Activated CD4-positive, alpha-beta memory T cell treated with anti-CD3 and anti-CD28 coated beads for 36 hours (primary cell): ENCODE measurements around the gene LNX1. TPM values are rescaled to one million over a fixed set of nuclear protein-coding genes. Genes with fewer than 3 reads are reported as not detected.

Source experiments
- CTCF ChIA-PET: fragments of 350-600 bp; sonication (Branson Sonifier 250); formaldehyde crosslinking; loops from one replicate; lab custom pipeline; 2021; ENCODE audit warnings: antibody characterized with exemption, inconsistent platforms; lab: Charles Lee
- POLR2A ChIA-PET: fragments of 350-600 bp; sonication (Branson Sonifier 250); formaldehyde crosslinking; loops from one replicate; lab custom pipeline; 2021; ENCODE audit warnings: antibody characterized with exemption; lab: Charles Lee
- DNase-seq: peaks from one replicate; pipeline ENCODE4 v3.0.0-alpha.2; 2020
- H3K27ac Mint-ChIP-seq: one replicate; pipeline ENCODE4 v1.8.0; 2021; ENCODE audit warnings: mixed read lengths
- H3K27me3 Mint-ChIP-seq: one replicate; pipeline ENCODE4 v1.8.0; 2021; ENCODE audit warnings: mixed read lengths
- H3K36me3 Mint-ChIP-seq: one replicate; pipeline ENCODE4 v1.8.0; 2021; ENCODE audit warnings: mixed read lengths
- H3K4me1 Mint-ChIP-seq: one replicate; pipeline ENCODE4 v1.8.0; 2021; ENCODE audit warnings: low read depth, mixed read lengths
- H3K4me3 Mint-ChIP-seq: one replicate; pipeline ENCODE4 v1.8.0; 2021; ENCODE audit warnings: mild to moderate bottlenecking, mixed read lengths
- H3K9me3 Mint-ChIP-seq: one replicate; pipeline ENCODE4 v1.8.0; 2021; ENCODE audit warnings: mixed read lengths
- intact Hi-C: fragments of 100-400 bp; cut with micrococcal nuclease; formaldehyde crosslinking; loops from one replicate; pipeline ENCODE4 v1.15.1; 2023
- total RNA-seq, 2 experiments: library from RNA; stranded (reverse); gene quantifications; one replicate each; pipeline ENCODE4 v1.2.3, GENCODE V29; 2021

Gene LNX1
- total RNA-seq, 2 experiments from 2014 or later: not detected

- no peaks in the 10 kb centered on the region for H3K4me1 Mint-ChIP-seq
- POLR2A ChIA-PET: no interaction called here
- H3K9me3 Mint-ChIP-seq: no peaks in the 10 kb centered on the region
- no peak for DNase-seq
- peaks cover 2% of the 10 kb centered on the region for H3K27me3 Mint-ChIP-seq
- intact Hi-C loops: no loop called here
- H3K4me3 Mint-ChIP-seq: no peak overlapping the region
- CTCF ChIA-PET: no interaction called here
- H3K27ac Mint-ChIP-seq: no peak overlapping the region
- H3K36me3 Mint-ChIP-seq: no peaks in the 10 kb centered on the region
Observed at GRCh38 chr4:53499791-53500190, 91.5 kb downstream of the LNX1 start.

GRCh38 chr4:53498706-53499105 lies 92.6 kb downstream of the LNX1 start:
- intact Hi-C loops: no loop called here

GRCh38 chr4:53497487-53498244 lies 93.6 kb downstream of the LNX1 start:
- H3K4me3 Mint-ChIP-seq: no peak overlapping the region
- no peaks in the 10 kb centered on the region for H3K4me1 Mint-ChIP-seq
- peaks cover 2% of the 10 kb centered on the region for H3K27me3 Mint-ChIP-seq
- H3K36me3 Mint-ChIP-seq: no peaks in the 10 kb centered on the region
- ChIA-PET CTCF (interaction anchor here (0.5 kb wide), 1 partner anchor 718 kb away, joined by 3 read pairs; no protein-coding TSS in a partner anchor), POLR2A (no interaction called here)
- no peak for DNase-seq
- intact Hi-C loops: no loop called here
- no peaks in the 10 kb centered on the region for H3K9me3 Mint-ChIP-seq
- H3K27ac Mint-ChIP-seq: no peak overlapping the region

More at GRCh38 chr4:53498706-53499105, 92.6 kb downstream of the LNX1 start:
- H3K4me1 Mint-ChIP-seq: no peaks in the 10 kb centered on the region
- no peaks in the 10 kb centered on the region for H3K36me3 Mint-ChIP-seq
- no peaks in the 10 kb centered on the region for H3K9me3 Mint-ChIP-seq
- H3K27ac Mint-ChIP-seq: no peak overlapping the region
- ChIA-PET CTCF (no interaction called here), POLR2A (no interaction called here)
- no peak overlapping the region for H3K4me3 Mint-ChIP-seq
- peaks cover 2% of the 10 kb centered on the region for H3K27me3 Mint-ChIP-seq
- DNase-seq: no peak

GRCh38 chr4:53494851-53495250 lies 96.4 kb downstream of the LNX1 start:
- ChIA-PET POLR2A (no interaction called here), CTCF (no interaction called here)
- H3K4me1 Mint-ChIP-seq: no peaks in the 10 kb centered on the region
- H3K4me3 Mint-ChIP-seq: no peak overlapping the region
- no peak for DNase-seq
- H3K27ac Mint-ChIP-seq: no peak overlapping the region
- no peaks in the 10 kb centered on the region for H3K9me3 Mint-ChIP-seq
- H3K27me3 Mint-ChIP-seq: no peaks in the 10 kb centered on the region
- H3K36me3 Mint-ChIP-seq: no peaks in the 10 kb centered on the region
- intact Hi-C loops: no loop called here

- POLR2A ChIA-PET: no interaction called here
- DNase-seq: no peak
- Mint-ChIP-seq H3K36me3 (no peaks in the 10 kb centered on the region), H3K27me3 (peaks cover 6% of the 10 kb centered on the region), H3K4me3 (no peak overlapping the region), H3K9me3 (no peaks in the 10 kb centered on the region), H3K4me1 (no peaks in the 10 kb centered on the region), H3K27ac (no peak overlapping the region)
- intact Hi-C loops: no loop called here
- CTCF ChIA-PET: no interaction called here
Observed at GRCh38 chr4:53490965-53491622, 100.2 kb downstream of the LNX1 start.

GRCh38 chr4:53490161-53490956 lies 100.9 kb downstream of the LNX1 start:
- Mint-ChIP-seq H3K9me3 (no peaks in the 10 kb centered on the region), H3K36me3 (no peaks in the 10 kb centered on the region), H3K4me3 (no peak overlapping the region), H3K27ac (no peak overlapping the region), H3K27me3 (peaks cover 8% of the 10 kb centered on the region), H3K4me1 (no peaks in the 10 kb centered on the region)
- ChIA-PET CTCF (interaction anchor here (2.3 kb wide), 1 partner anchor 743 kb away, joined by 13 read pairs; no protein-coding TSS in a partner anchor), POLR2A (no interaction called here)
- intact Hi-C loops: no loop called here
- DNase-seq: no peak

GRCh38 chr4:53489279-53489889 lies 101.9 kb downstream of the LNX1 start:
- no peak overlapping the region for H3K4me3 Mint-ChIP-seq
- intact Hi-C loops: no loop called here
- peaks cover 12% of the 10 kb centered on the region for H3K27me3 Mint-ChIP-seq
- ChIA-PET CTCF (interaction anchor here (2.3 kb wide), 1 partner anchor 744 kb away, joined by 13 read pairs; no protein-coding TSS in a partner anchor), POLR2A (no interaction called here)
- no peaks in the 10 kb centered on the region for H3K4me1 Mint-ChIP-seq
- H3K27ac Mint-ChIP-seq: no peak overlapping the region
- no peaks in the 10 kb centered on the region for H3K9me3 Mint-ChIP-seq
- no peaks in the 10 kb centered on the region for H3K36me3 Mint-ChIP-seq
- DNase-seq: no peak

GRCh38 chr4:53487766-53488165 lies 103.5 kb downstream of the LNX1 start:
- H3K9me3 Mint-ChIP-seq: no peaks in the 10 kb centered on the region
- H3K27me3 Mint-ChIP-seq: peaks cover 16% of the 10 kb centered on the region
- H3K4me3 Mint-ChIP-seq: no peak overlapping the region
- no peak overlapping the region for H3K27ac Mint-ChIP-seq
- no peak for DNase-seq
- ChIA-PET POLR2A (no interaction called here), CTCF (no interaction called here)
- H3K4me1 Mint-ChIP-seq: no peaks in the 10 kb centered on the region
- H3K36me3 Mint-ChIP-seq: no peaks in the 10 kb centered on the region
- intact Hi-C loops: no loop called here

GRCh38 chr4:53485658-53486040 lies 105.6 kb downstream of the LNX1 start:
- CTCF ChIA-PET: no interaction called here
- peaks cover 23% of the 10 kb centered on the region for H3K27me3 Mint-ChIP-seq
- no peaks in the 10 kb centered on the region for H3K36me3 Mint-ChIP-seq
- POLR2A ChIA-PET: no interaction called here
- DNase-seq: no peak
- H3K27ac Mint-ChIP-seq: no peak overlapping the region
- no peaks in the 10 kb centered on the region for H3K4me1 Mint-ChIP-seq
- no peaks in the 10 kb centered on the region for H3K9me3 Mint-ChIP-seq
- H3K4me3 Mint-ChIP-seq: no peak overlapping the region
- intact Hi-C loops: no loop called here

- no peak overlapping the region for H3K27ac Mint-ChIP-seq
- CTCF ChIA-PET: no interaction called here
Observed at GRCh38 chr4:53484911-53485657, 106.2 kb downstream of the LNX1 start.

GRCh38 chr4:53483250-53483649 lies 108.0 kb downstream of the LNX1 start:
- DNase-seq: no peak
- Mint-ChIP-seq H3K4me1 (no peaks in the 10 kb centered on the region), H3K4me3 (no peak overlapping the region), H3K36me3 (no peaks in the 10 kb centered on the region), H3K27ac (no peak overlapping the region), H3K9me3 (no peaks in the 10 kb centered on the region), H3K27me3 (peaks cover 25% of the 10 kb centered on the region)
- intact Hi-C loops: no loop called here
- POLR2A ChIA-PET: no interaction called here
- CTCF ChIA-PET: no interaction called here

More at GRCh38 chr4:53484911-53485657, 106.2 kb downstream of the LNX1 start:
- DNase-seq: no peak
- POLR2A ChIA-PET: no interaction called here
- Mint-ChIP-seq H3K27me3 (peaks cover 23% of the 10 kb centered on the region), H3K9me3 (no peaks in the 10 kb centered on the region), H3K4me1 (no peaks in the 10 kb centered on the region), H3K36me3 (no peaks in the 10 kb centered on the region), H3K4me3 (no peak overlapping the region)
- intact Hi-C loops: no loop called here
